HL-60 (cell line): Measurements from ENCODE around the gene SERPINF2.

ENCODE experiments used
- GABPA ChIP-seq: IDR thresholded peaks from 2 replicates; pipeline ENCODE4 v1.6.1; 2012; ENCODE audit warnings: low read depth
- POLR2AphosphoS5 ChIP-seq: IDR thresholded peaks from 2 replicates; pipeline ENCODE4 v1.6.1; 2012; ENCODE audit warnings: low read depth
- TF ChIP-seq, protein P1 (sequence below): IDR thresholded peaks from one replicate; pipeline ENCODE4 v1.5.1; 2011; ENCODE audit warnings: low read length, control low read depth, inconsistent platforms; ENCODE audit not compliant: insufficient read depth
- TF ChIP-seq, protein P2 (sequence below): IDR thresholded peaks from 2 replicates; pipeline ENCODE4 v1.6.1; 2012; ENCODE audit warnings: low read depth; ENCODE audit not compliant: insufficient replicate concordance

- TF ChIP-seq, protein P1, sequence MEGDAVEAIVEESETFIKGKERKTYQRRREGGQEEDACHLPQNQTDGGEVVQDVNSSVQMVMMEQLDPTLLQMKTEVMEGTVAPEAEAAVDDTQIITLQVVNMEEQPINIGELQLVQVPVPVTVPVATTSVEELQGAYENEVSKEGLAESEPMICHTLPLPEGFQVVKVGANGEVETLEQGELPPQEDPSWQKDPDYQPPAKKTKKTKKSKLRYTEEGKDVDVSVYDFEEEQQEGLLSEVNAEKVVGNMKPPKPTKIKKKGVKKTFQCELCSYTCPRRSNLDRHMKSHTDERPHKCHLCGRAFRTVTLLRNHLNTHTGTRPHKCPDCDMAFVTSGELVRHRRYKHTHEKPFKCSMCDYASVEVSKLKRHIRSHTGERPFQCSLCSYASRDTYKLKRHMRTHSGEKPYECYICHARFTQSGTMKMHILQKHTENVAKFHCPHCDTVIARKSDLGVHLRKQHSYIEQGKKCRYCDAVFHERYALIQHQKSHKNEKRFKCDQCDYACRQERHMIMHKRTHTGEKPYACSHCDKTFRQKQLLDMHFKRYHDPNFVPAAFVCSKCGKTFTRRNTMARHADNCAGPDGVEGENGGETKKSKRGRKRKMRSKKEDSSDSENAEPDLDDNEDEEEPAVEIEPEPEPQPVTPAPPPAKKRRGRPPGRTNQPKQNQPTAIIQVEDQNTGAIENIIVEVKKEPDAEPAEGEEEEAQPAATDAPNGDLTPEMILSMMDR, result no peak
- TF ChIP-seq, protein P2, sequence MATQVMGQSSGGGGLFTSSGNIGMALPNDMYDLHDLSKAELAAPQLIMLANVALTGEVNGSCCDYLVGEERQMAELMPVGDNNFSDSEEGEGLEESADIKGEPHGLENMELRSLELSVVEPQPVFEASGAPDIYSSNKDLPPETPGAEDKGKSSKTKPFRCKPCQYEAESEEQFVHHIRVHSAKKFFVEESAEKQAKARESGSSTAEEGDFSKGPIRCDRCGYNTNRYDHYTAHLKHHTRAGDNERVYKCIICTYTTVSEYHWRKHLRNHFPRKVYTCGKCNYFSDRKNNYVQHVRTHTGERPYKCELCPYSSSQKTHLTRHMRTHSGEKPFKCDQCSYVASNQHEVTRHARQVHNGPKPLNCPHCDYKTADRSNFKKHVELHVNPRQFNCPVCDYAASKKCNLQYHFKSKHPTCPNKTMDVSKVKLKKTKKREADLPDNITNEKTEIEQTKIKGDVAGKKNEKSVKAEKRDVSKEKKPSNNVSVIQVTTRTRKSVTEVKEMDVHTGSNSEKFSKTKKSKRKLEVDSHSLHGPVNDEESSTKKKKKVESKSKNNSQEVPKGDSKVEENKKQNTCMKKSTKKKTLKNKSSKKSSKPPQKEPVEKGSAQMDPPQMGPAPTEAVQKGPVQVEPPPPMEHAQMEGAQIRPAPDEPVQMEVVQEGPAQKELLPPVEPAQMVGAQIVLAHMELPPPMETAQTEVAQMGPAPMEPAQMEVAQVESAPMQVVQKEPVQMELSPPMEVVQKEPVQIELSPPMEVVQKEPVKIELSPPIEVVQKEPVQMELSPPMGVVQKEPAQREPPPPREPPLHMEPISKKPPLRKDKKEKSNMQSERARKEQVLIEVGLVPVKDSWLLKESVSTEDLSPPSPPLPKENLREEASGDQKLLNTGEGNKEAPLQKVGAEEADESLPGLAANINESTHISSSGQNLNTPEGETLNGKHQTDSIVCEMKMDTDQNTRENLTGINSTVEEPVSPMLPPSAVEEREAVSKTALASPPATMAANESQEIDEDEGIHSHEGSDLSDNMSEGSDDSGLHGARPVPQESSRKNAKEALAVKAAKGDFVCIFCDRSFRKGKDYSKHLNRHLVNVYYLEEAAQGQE, result no peak
- no peak for TF ChIP-seq POLR2AphosphoS5
- TF ChIP-seq GABPA, result no peak
Measured at GRCh38 chr17:1729966-1730325, 12.7 kb upstream of the SERPINF2 start.
